Smooth muscle cell (in vitro differentiated cells): Measurements from ENCODE around the gene OBSCN. TPM values are rescaled to one million over a fixed set of nuclear protein-coding genes. Genes with fewer than 3 reads are reported as not detected.

Experiments used
- DNase-seq: peaks from one replicate; lab custom pipeline; 2025; ENCODE audit not compliant: unreplicated experiment; lab: John Stamatoyannopoulos, UW
- H2AFZ ChIP-seq: fragments of 200-600 bp; sonication (generic); 2 replicates; pipeline ENCODE4 v1.6.0; 2016; ENCODE audit warnings: antibody characterized with exemption, low read depth, mild to moderate bottlenecking
- H3F3A ChIP-seq: fragments of 200-600 bp; sonication (generic); 2 replicates; pipeline ENCODE4 v1.6.0; 2017; ENCODE audit warnings: antibody characterized with exemption, low read depth
- H3K27ac ChIP-seq: fragments of 200-600 bp; sonication (generic); 2 replicates; pipeline ENCODE4 v1.5.1; 2016; ENCODE audit warnings: low read depth, mild to moderate bottlenecking
- H3K27me3 ChIP-seq: fragments of 200-600 bp; sonication (generic); 2 replicates; pipeline ENCODE4 v1.6.1; 2016; ENCODE audit warnings: low read depth, mild to moderate bottlenecking
- H3K36me3 ChIP-seq: fragments of 200-600 bp; sonication (generic); 2 replicates; pipeline ENCODE4 v1.5.1; 2016; ENCODE audit warnings: low read depth
- H3K4me1 ChIP-seq: fragments of 200-600 bp; sonication (generic); 2 replicates; pipeline ENCODE4 v1.5.1; 2016; ENCODE audit warnings: low read depth
- H3K4me2 ChIP-seq: fragments of 200-600 bp; sonication (generic); 2 replicates; pipeline ENCODE4 v1.6.0; 2016; ENCODE audit warnings: mild to moderate bottlenecking
- H3K4me3 ChIP-seq: fragments of 200-600 bp; sonication (generic); 2 replicates; pipeline ENCODE4 v1.5.1; 2016; ENCODE audit warnings: mild to moderate bottlenecking
- H3K79me2 ChIP-seq: fragments of 200-600 bp; sonication (generic); 2 replicates; pipeline ENCODE4 v1.6.0; 2016; ENCODE audit warnings: low read depth, mild to moderate bottlenecking
- H3K9ac ChIP-seq: fragments of 200-600 bp; sonication (generic); 2 replicates; pipeline ENCODE4 v1.6.0; 2016; ENCODE audit warnings: low read depth
- H3K9me3 ChIP-seq: fragments of 200-600 bp; sonication (generic); replicated peaks from 2 replicates; pipeline ENCODE4 v1.5.1; 2016; ENCODE audit warnings: low read depth
- H4K20me1 ChIP-seq: fragments of 200-600 bp; sonication (generic); 2 replicates; pipeline ENCODE4 v1.6.0; 2016; ENCODE audit warnings: low read depth
- CTCF ChIP-seq: fragments of 200-600 bp; sonication (generic); IDR thresholded peaks from 2 replicates; pipeline ENCODE4 v1.5.1; 2017; ENCODE audit warnings: borderline replicate concordance, mild to moderate bottlenecking, antibody characterized with exemption; ENCODE audit not compliant: insufficient read depth, poor library complexity, severe bottlenecking
- whole genome bisulfite sequencing: methylation state at CpG from one replicate; pipeline ENCODE4 v1.1.7; 2016; ENCODE audit warnings: low lambda C conversion rate; 5-methylcytosine and 5-hydroxymethylcytosine counted together
- polyA plus RNA-seq: library from polyadenylated mRNA; unstranded; fragments of >200 nt; fragmentation: Nextera tagmentation; extraction: Ambion mirVana; gene quantifications from 2 replicates; pipeline ENCODE4 v1.2.1, GENCODE V29; 2016
- total RNA-seq: library from RNA; depleted of rRNA; stranded (reverse); fragments of >200 nt; gene quantifications from 2 replicates; pipeline ENCODE4 v1.2.3, GENCODE V29; 2014

Gene OBSCN
- total and polyA plus RNA-seq, 2 experiments from 2014 or later = 3.8 to 10.6 TPM

- H3K79me2 ChIP-seq = peaks cover 42% of the 10 kb centered on the region
- no peak for TF ChIP-seq CTCF
- H3F3A ChIP-seq = no peaks in the 10 kb centered on the region
- no peaks in the 10 kb centered on the region for H3K36me3 ChIP-seq
- H2AFZ ChIP-seq = no peak overlapping the region
- H3K27me3 ChIP-seq = no peaks in the 10 kb centered on the region
- H4K20me1 ChIP-seq = peaks cover 75% of the 10 kb centered on the region
- 97% methylated on average over 9 of the region's 9 CpGs for WGBS
- no peak overlapping the region for H3K4me3 ChIP-seq
- no peak overlapping the region for H3K4me2 ChIP-seq
- H3K4me1 ChIP-seq = peaks cover 21% of the 10 kb centered on the region
- H3K9ac ChIP-seq = no peak overlapping the region
- H3K27ac ChIP-seq = no peak overlapping the region
- H3K9me3 ChIP-seq = no peaks in the 10 kb centered on the region
- no peak for DNase-seq
Observed at GRCh38 chr1:228403231-228403631, 195.4 kb downstream of the OBSCN start.

- 95% methylated on average over 3 of the region's 3 CpGs for WGBS
Observed at GRCh38 chr1:228404107-228404720, 196.4 kb downstream of the OBSCN start.

GRCh38 chr1:228405200-228405978 lies 197.5 kb downstream of the OBSCN start:
- Histone ChIP-seq H3F3A (no peaks in the 10 kb centered on the region), H3K36me3 (no peaks in the 10 kb centered on the region), H3K9ac (peak overlapping the region; percentile 73), H2AFZ (no peak overlapping the region), H3K27me3 (no peaks in the 10 kb centered on the region), H4K20me1 (peaks cover 55% of the 10 kb centered on the region), H3K9me3 (no peaks in the 10 kb centered on the region), H3K4me1 (peaks cover 21% of the 10 kb centered on the region), H3K4me3 (peak overlapping the region; percentile 98), H3K4me2 (peak overlapping the region; percentile 96), H3K27ac (no peak overlapping the region), H3K79me2 (peaks cover 42% of the 10 kb centered on the region)
- 14% methylated on average over 11 of the region's 11 CpGs for WGBS
- TF ChIP-seq CTCF = no peak
- no peak for DNase-seq

More at GRCh38 chr1:228404107-228404720, 196.4 kb downstream of the OBSCN start:
- H3K4me1 ChIP-seq = peaks cover 21% of the 10 kb centered on the region
- DNase-seq = no peak
- TF ChIP-seq CTCF = no peak
- H2AFZ ChIP-seq = no peak overlapping the region
- H3K9ac ChIP-seq = no peak overlapping the region
- no peaks in the 10 kb centered on the region for H3K36me3 ChIP-seq
- H3K9me3 ChIP-seq = no peaks in the 10 kb centered on the region
- no peaks in the 10 kb centered on the region for H3K27me3 ChIP-seq
- H3K79me2 ChIP-seq = peaks cover 42% of the 10 kb centered on the region
- no peak overlapping the region for H3K4me3 ChIP-seq
- no peaks in the 10 kb centered on the region for H3F3A ChIP-seq
- H4K20me1 ChIP-seq = peaks cover 65% of the 10 kb centered on the region
- H3K4me2 ChIP-seq = no peak overlapping the region
- no peak overlapping the region for H3K27ac ChIP-seq

- no peaks in the 10 kb centered on the region for H3K27me3 ChIP-seq
- peak overlapping the region; percentile 73 for H3K9ac ChIP-seq
- H2AFZ ChIP-seq = no peak overlapping the region
- 2% methylated on average over 8 of the region's 21 CpGs for WGBS
- TF ChIP-seq CTCF = no peak
- no peaks in the 10 kb centered on the region for H3K36me3 ChIP-seq
- no peaks in the 10 kb centered on the region for H3K9me3 ChIP-seq
- peaks cover 50% of the 10 kb centered on the region for H4K20me1 ChIP-seq
- peaks cover 21% of the 10 kb centered on the region for H3K4me1 ChIP-seq
- H3K27ac ChIP-seq = no peak overlapping the region
- H3K4me2 ChIP-seq = peak overlapping the region; percentile 96
- no peaks in the 10 kb centered on the region for H3F3A ChIP-seq
- H3K79me2 ChIP-seq = peaks cover 42% of the 10 kb centered on the region
- DNase-seq = no peak
- peak overlapping the region; percentile 98 for H3K4me3 ChIP-seq
Observed at GRCh38 chr1:228405979-228406228, 198.1 kb downstream of the OBSCN start.
